Fibroblast of lung (primary cell): Measurements from ENCODE around the gene SUGCT.

Source experiments
- EZH2 ChIP-seq: IDR thresholded peaks from 2 replicates; pipeline ENCODE4 v1.5.1; 2012; ENCODE audit warnings: low read length, control low read depth, mild to moderate bottlenecking; ENCODE audit errors: missing control alignments
- TF ChIP-seq, protein P1 (sequence below), 2 donors: IDR thresholded peaks in 1 of 2; conservative IDR thresholded peaks in 1 of 2; 1 replicate in 1 of 2; 2 replicates in 1 of 2; pipeline ENCODE4 v1.5.1; 2011 to 2012; ENCODE audit warnings: low read length in 2 of 2, control low read depth in 1 of 2, inconsistent platforms in 1 of 2, low read depth in 1 of 2, mild to moderate bottlenecking in 1 of 2

DNA sequence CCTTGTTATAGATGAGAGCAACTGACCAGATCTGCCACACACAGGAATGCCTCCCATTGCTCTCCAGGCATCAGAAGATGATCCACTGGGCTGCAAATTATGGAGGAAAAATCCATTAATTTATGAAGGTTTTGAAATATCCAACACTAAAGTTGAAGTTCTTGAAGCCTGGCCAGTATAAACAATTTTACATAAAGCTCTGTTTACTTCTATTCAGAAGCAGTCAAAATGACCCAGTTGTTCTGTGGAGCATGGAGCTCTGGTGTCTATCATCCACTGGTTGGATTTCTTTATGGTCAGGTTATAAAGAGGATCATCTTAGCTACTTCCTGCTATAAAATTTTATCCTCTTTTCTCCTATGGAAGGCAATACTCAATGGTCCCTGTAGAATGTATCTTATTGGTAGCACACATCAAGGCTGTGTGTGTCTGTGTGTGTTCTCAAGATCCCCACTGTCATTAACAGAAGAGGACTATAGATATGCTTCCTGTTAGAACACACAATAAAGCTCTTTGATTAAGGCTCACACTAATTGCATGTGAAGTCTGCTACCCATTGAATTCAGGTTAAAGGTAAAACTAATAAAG, 747.4 kb downstream of the SUGCT start:
- TF ChIP-seq, protein P1, sequence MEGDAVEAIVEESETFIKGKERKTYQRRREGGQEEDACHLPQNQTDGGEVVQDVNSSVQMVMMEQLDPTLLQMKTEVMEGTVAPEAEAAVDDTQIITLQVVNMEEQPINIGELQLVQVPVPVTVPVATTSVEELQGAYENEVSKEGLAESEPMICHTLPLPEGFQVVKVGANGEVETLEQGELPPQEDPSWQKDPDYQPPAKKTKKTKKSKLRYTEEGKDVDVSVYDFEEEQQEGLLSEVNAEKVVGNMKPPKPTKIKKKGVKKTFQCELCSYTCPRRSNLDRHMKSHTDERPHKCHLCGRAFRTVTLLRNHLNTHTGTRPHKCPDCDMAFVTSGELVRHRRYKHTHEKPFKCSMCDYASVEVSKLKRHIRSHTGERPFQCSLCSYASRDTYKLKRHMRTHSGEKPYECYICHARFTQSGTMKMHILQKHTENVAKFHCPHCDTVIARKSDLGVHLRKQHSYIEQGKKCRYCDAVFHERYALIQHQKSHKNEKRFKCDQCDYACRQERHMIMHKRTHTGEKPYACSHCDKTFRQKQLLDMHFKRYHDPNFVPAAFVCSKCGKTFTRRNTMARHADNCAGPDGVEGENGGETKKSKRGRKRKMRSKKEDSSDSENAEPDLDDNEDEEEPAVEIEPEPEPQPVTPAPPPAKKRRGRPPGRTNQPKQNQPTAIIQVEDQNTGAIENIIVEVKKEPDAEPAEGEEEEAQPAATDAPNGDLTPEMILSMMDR (conservative IDR thresholded peaks at IDR 0.05 in 1 of 2, IDR thresholded peaks at IDR 0.05 in 1 of 2; ENCODE audit: low read depth in 1 of 2, low read length in 2 of 2): no peak
- no peak for TF ChIP-seq EZH2
